Measurements from ENCODE around the gene PRRG2.

- TF ChIP-seq POLR2AphosphoS5 (IDR thresholded peaks at IDR 0.05; ENCODE audit: low read depth, low read length) = no peak; the same call in 1 of the 2 replicates
- no peak for TF ChIP-seq CTCF (IDR thresholded peaks at IDR 0.05)
- no peak for TF ChIP-seq MXI1 (IDR thresholded peaks at IDR 0.05; ENCODE audit: low read depth, low read length)
- no peak for TF ChIP-seq USF2 (IDR thresholded peaks at IDR 0.05; ENCODE audit: borderline replicate concordance, low read depth, low read length)
- no peak for TF ChIP-seq REST (IDR thresholded peaks at IDR 0.05; ENCODE audit: low read depth, low read length)
- TF ChIP-seq TAF1 (IDR thresholded peaks at IDR 0.05; ENCODE audit: borderline replicate concordance, low read depth, low read length) = no peak
- no peak for TF ChIP-seq SIN3A (IDR thresholded peaks at IDR 0.05; ENCODE audit: borderline replicate concordance, low read depth, low read length)
Measured at GRCh38 chr19:49635530-49636232, 54.6 kb downstream of the PRRG2 start.

Data from SK-N-SH (cell line).